ENCODE results near the gene AGAP1. TPM values are rescaled to one million over a fixed set of nuclear protein-coding genes. Genes with fewer than 3 reads are reported as not detected.

Gene AGAP1
- total RNA-seq, 1 experiment from 2014 or later = 56.4 TPM

DNA sequence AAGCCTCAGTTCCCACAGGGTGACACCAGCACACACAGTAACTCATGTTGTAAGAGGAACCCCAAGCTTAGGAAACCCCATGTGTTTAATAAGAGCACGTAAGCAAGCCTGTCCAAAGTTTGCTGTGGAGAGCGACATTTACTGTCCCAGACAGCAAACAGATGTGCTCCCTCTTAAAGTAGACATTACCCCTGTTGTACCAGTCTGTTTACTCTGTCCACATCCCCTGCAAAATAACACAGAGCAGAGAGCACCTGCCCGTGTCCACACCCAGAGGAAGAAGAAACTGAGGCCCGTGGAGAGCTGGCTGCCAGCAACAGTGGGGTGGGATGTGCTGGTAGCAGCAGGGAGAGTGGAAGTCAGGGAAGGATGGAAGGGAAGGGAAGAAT, 430.8 kb downstream of the AGAP1 start:
- CTCF ChIA-PET = no interaction called here
- Mint-ChIP-seq H3K36me3 (ENCODE audit: insufficient read depth, unreplicated experiment) (peaks cover 4% of the 10 kb centered on the region), H3K9me3 (ENCODE audit: low read depth, unreplicated experiment) (no peaks in the 10 kb centered on the region), H3K4me3 (ENCODE audit: low read depth, unreplicated experiment) (no peak overlapping the region), H3K27me3 (ENCODE audit: unreplicated experiment) (no peaks in the 10 kb centered on the region), H3K27ac (ENCODE audit: unreplicated experiment) (no peak overlapping the region), H3K4me1 (ENCODE audit: low read depth, unreplicated experiment) (peaks cover 7% of the 10 kb centered on the region)
- no TSS peak for BruUV-seq (replicated peaks)
- TF ChIP-seq CTCF (IDR thresholded peaks at IDR 0.05; ENCODE audit: unreplicated experiment) = no peak
- intact Hi-C loops (cut with micrococcal nuclease; ENCODE audit: unreplicated experiment) = no loop called here
- no peak for DNase-seq

GRCh38 chr2:235925250-235925919, 431.5 kb downstream of the AGAP1 start:
- no TSS peak for BruUV-seq (replicated peaks)
- Mint-ChIP-seq H3K9me3 (ENCODE audit: low read depth, unreplicated experiment) (no peaks in the 10 kb centered on the region), H3K36me3 (ENCODE audit: insufficient read depth, unreplicated experiment) (peaks cover 6% of the 10 kb centered on the region), H3K27ac (ENCODE audit: unreplicated experiment) (no peak overlapping the region), H3K4me3 (ENCODE audit: low read depth, unreplicated experiment) (no peak overlapping the region), H3K27me3 (ENCODE audit: unreplicated experiment) (no peaks in the 10 kb centered on the region), H3K4me1 (ENCODE audit: low read depth, unreplicated experiment) (peaks cover 7% of the 10 kb centered on the region)
- intact Hi-C loops (cut with micrococcal nuclease; ENCODE audit: unreplicated experiment) = no loop called here
- DNase-seq = no peak
- CTCF ChIA-PET = no interaction called here
- TF ChIP-seq CTCF (IDR thresholded peaks at IDR 0.05; ENCODE audit: unreplicated experiment) = no peak

DNA sequence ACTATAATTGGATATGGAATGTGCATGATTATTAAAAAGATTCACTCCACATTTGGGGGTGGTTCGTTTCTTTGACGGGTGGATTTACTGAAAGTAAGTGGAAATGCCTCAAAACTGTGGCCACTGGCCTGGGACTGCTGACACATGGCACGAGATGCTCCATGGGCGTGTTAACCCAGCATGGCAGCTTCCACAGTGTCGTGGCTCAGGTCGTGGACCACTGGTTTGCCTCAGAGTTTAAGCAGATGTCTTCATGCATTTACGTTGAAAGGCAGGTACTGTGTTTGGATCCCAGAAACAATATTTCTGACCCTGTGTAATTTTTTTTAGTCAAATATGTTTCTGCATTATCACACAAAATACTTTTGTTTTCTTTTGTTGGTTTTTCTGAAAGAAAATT, 432.4 kb downstream of the AGAP1 start:
- peaks cover 8% of the 10 kb centered on the region for H3K36me3 Mint-ChIP-seq (ENCODE audit: insufficient read depth, unreplicated experiment)
- BruUV-seq (replicated peaks) = no TSS peak
- TF ChIP-seq CTCF (IDR thresholded peaks at IDR 0.05; ENCODE audit: unreplicated experiment) = no peak
- no peak for DNase-seq
- no peaks in the 10 kb centered on the region for H3K9me3 Mint-ChIP-seq (ENCODE audit: low read depth, unreplicated experiment)
- H3K4me1 Mint-ChIP-seq (ENCODE audit: low read depth, unreplicated experiment) = peaks cover 7% of the 10 kb centered on the region
- no peaks in the 10 kb centered on the region for H3K27me3 Mint-ChIP-seq (ENCODE audit: unreplicated experiment)
- no peak overlapping the region for H3K27ac Mint-ChIP-seq (ENCODE audit: unreplicated experiment)
- no peak overlapping the region for H3K4me3 Mint-ChIP-seq (ENCODE audit: low read depth, unreplicated experiment)
- CTCF ChIA-PET = no interaction called here
- intact Hi-C loops (cut with micrococcal nuclease; ENCODE audit: unreplicated experiment) = no loop called here

DNA sequence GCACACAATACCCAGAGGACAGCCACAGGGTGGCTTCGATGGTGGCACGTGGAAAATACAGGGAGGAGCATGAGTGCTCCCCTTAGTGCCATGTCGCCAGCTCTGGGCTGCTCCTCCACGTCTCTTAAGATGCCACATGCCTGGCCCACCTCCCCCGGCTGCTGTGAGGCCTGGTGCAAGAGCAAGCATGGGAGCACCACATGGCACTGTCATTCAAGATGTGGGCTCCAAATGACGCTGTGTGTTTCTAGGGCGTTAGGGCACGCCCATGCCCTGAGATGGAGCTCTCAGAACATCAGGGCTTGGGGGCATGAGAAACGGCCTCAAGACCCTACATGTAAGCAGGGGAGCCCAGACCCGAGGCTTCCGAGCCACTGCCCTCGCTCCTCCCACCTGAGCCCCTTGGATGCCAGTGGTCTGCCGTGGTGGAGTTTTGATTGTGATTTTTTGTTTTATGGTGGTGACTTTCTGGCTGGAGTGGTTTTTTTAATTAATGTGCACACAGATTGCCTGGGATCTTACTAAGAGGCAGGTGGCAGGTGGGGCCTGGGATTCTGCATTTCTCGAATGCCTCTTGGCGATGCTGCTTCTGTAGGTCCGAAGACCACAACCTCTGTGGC, 435.0 kb downstream of the AGAP1 start:
- H3K36me3 Mint-ChIP-seq (ENCODE audit: insufficient read depth, unreplicated experiment) = peaks cover 8% of the 10 kb centered on the region
- no peaks in the 10 kb centered on the region for H3K27me3 Mint-ChIP-seq (ENCODE audit: unreplicated experiment)
- intact Hi-C loops (cut with micrococcal nuclease; ENCODE audit: unreplicated experiment) = no loop called here
- no peak overlapping the region for H3K4me3 Mint-ChIP-seq (ENCODE audit: low read depth, unreplicated experiment)
- H3K4me1 Mint-ChIP-seq (ENCODE audit: low read depth, unreplicated experiment) = peaks cover 7% of the 10 kb centered on the region
- no peak for DNase-seq
- no peaks in the 10 kb centered on the region for H3K9me3 Mint-ChIP-seq (ENCODE audit: low read depth, unreplicated experiment)
- CTCF ChIA-PET = no interaction called here
- no peak for TF ChIP-seq CTCF (IDR thresholded peaks at IDR 0.05; ENCODE audit: unreplicated experiment)
- no peak overlapping the region for H3K27ac Mint-ChIP-seq (ENCODE audit: unreplicated experiment)
- BruUV-seq (replicated peaks) = no TSS peak

Data from Calu3 (cell line).